GM23338 (cell line): ENCODE results near the gene TACC3. TPM values are rescaled to one million over a fixed set of nuclear protein-coding genes. Genes with fewer than 3 reads are reported as not detected.

Experiments
- ATAC-seq: fragments of 200-7000 bp; cut with Tn5 transposase; 3 replicates; pipeline ENCODE4 v1.9.1; 2020
- DNase-seq: peaks from one replicate; pipeline ENCODE4 v3.0.0-alpha.2; 2015; ENCODE audit warnings: low spot score
- H2AFZ ChIP-seq: fragments of 200-600 bp; sonication (generic); 2 replicates; pipeline ENCODE4 v1.8.0; 2016; ENCODE audit warnings: antibody characterized with exemption, mild to moderate bottlenecking, moderate library complexity
- H3F3A ChIP-seq: fragments of 200-600 bp; sonication (generic); replicated peaks from 2 replicates; pipeline ENCODE4 v1.8.0; 2017; ENCODE audit warnings: antibody characterized with exemption, mixed run types, low read depth
- H3K27ac ChIP-seq: fragments of 200-600 bp; sonication (generic); 2 replicates; pipeline ENCODE4 v1.6.1; 2016; ENCODE audit warnings: low read depth
- H3K27me3 ChIP-seq: fragments of 200-600 bp; sonication (generic); 2 replicates; pipeline ENCODE4 v1.8.0; 2016; ENCODE audit warnings: mild to moderate bottlenecking, mixed run types, moderate library complexity; ENCODE audit not compliant: insufficient read depth
- H3K36me3 ChIP-seq: fragments of 200-600 bp; sonication (generic); 2 replicates; pipeline ENCODE4 v1.8.0; 2016; ENCODE audit warnings: mild to moderate bottlenecking; ENCODE audit not compliant: insufficient read depth
- H3K4me1 ChIP-seq: fragments of 200-600 bp; sonication (generic); 2 replicates; pipeline ENCODE4 v1.8.0; 2016; ENCODE audit warnings: mild to moderate bottlenecking, moderate library complexity; ENCODE audit not compliant: insufficient read depth
- H3K4me2 ChIP-seq: fragments of 200-600 bp; sonication (generic); 2 replicates; pipeline ENCODE4 v1.7.1; 2017; ENCODE audit warnings: mixed run types
- H3K4me3 ChIP-seq: fragments of 200-600 bp; sonication (generic); 2 replicates; pipeline ENCODE4 v1.6.1; 2016; ENCODE audit warnings: mixed run types
- H3K79me2 ChIP-seq: fragments of 200-600 bp; sonication (generic); replicated peaks from 2 replicates; pipeline ENCODE4 v1.8.0; 2017; ENCODE audit warnings: mild to moderate bottlenecking; ENCODE audit not compliant: insufficient read depth
- H3K9me2 ChIP-seq: fragments of 200-600 bp; sonication (generic); 2 replicates; pipeline ENCODE4 v1.8.0; 2017; ENCODE audit not compliant: insufficient read depth
- H4K20me1 ChIP-seq: fragments of 200-600 bp; sonication (generic); replicated peaks from 2 replicates; pipeline ENCODE4 v1.8.0; 2017; ENCODE audit warnings: mild to moderate bottlenecking; ENCODE audit not compliant: insufficient read depth
- H3K27ac Mint-ChIP-seq: 2 replicates; pipeline ENCODE4 v1.8.0; 2020; ENCODE audit warnings: inconsistent platforms, mild to moderate bottlenecking, moderate library complexity, mixed read lengths
- H3K27me3 Mint-ChIP-seq: 3 replicates; pipeline ENCODE4 v1.8.0; 2022; ENCODE audit warnings: low read depth, mild to moderate bottlenecking, moderate library complexity, mixed read lengths, inconsistent platforms; ENCODE audit not compliant: insufficient read depth, poor library complexity
- H3K36me3 Mint-ChIP-seq: 3 replicates; pipeline ENCODE4 v1.8.0; 2021; ENCODE audit warnings: low read depth, mild to moderate bottlenecking, inconsistent platforms, moderate library complexity, mixed read lengths
- H3K4me1 Mint-ChIP-seq: 3 replicates; pipeline ENCODE4 v1.8.0; 2020; ENCODE audit warnings: mild to moderate bottlenecking, inconsistent platforms, mixed read lengths
- H3K4me3 Mint-ChIP-seq: 3 replicates; pipeline ENCODE4 v1.8.0; 2021; ENCODE audit warnings: moderate library complexity, mild to moderate bottlenecking, inconsistent platforms, mixed read lengths
- H3K9me3 Mint-ChIP-seq: 3 replicates; pipeline ENCODE4 v1.8.0; 2020; ENCODE audit warnings: moderate library complexity, mild to moderate bottlenecking, inconsistent platforms, mixed read lengths
- JUNB ChIP-seq: IDR thresholded peaks from one replicate; pipeline ENCODE4 v1.6.1; 2016; ENCODE audit warnings: antibody characterized with exemption; ENCODE audit not compliant: unreplicated experiment
- polyA plus RNA-seq: library from polyadenylated mRNA; unstranded; fragments of >200 nt; fragmentation: Nextera tagmentation; extraction: Ambion mirVana; gene quantifications from 2 replicates; pipeline ENCODE4 v1.2.1, GENCODE V29; 2016
- total RNA-seq: library from RNA; depleted of rRNA; stranded (reverse); fragments of >200 nt; shearing (Covaris generic); gene quantifications from 2 replicates; pipeline ENCODE4 v1.2.3, GENCODE V29; 2014
- TF ChIP-seq, protein P1 (sequence below): IDR thresholded peaks from one replicate; pipeline ENCODE4 v1.6.1; 2018; ENCODE audit warnings: antibody characterized with exemption; ENCODE audit not compliant: unreplicated experiment
- TF ChIP-seq, protein P2 (sequence below), 2 experiments: fragments of 200-600 bp in 1 of 2; sonication (generic) in 1 of 2; conservative IDR thresholded peaks; 2 replicates each; pipeline versions ENCODE4 v1.5.1 to v1.6.1; 2016 to 2017; ENCODE audit warnings: antibody characterized with exemption in 2 of 2, low read depth in 2 of 2, mild to moderate bottlenecking in 2 of 2, moderate library complexity in 1 of 2

Gene TACC3
- total and polyA plus RNA-seq, 2 experiments from 2014 or later: 120 TPM

DNA sequence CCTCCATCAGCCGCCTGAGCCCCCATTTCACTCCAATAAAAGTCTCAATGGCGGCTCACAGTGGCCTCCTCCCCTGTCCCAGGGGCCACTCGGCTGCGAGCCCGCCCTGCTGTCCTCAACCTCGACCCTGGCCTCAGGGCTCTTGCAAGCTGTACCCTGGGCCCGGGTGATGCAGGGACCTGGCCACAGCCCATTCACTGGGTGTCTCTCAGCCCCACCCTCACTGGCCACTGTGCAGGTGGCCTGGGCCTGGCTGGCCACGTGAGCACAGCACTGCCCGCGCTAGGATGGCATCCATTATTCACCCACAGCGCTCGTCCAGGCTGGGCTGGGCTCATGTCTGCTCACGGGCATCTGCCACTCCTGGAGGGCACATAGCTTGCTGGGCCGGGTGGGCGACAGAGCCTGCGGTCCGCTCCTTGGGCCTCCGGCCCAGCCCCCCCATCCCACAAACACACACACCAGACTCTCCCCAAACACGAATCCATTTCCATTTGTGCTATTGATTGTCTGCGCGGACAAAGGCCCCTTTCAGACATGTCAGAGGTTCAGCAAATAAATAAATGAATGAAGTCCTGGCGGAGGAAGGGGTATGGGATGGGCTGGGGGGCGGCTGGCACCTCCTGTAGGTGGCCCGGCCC, 55.3 kb downstream of the TACC3 start (continued):
- TF ChIP-seq, protein P1, sequence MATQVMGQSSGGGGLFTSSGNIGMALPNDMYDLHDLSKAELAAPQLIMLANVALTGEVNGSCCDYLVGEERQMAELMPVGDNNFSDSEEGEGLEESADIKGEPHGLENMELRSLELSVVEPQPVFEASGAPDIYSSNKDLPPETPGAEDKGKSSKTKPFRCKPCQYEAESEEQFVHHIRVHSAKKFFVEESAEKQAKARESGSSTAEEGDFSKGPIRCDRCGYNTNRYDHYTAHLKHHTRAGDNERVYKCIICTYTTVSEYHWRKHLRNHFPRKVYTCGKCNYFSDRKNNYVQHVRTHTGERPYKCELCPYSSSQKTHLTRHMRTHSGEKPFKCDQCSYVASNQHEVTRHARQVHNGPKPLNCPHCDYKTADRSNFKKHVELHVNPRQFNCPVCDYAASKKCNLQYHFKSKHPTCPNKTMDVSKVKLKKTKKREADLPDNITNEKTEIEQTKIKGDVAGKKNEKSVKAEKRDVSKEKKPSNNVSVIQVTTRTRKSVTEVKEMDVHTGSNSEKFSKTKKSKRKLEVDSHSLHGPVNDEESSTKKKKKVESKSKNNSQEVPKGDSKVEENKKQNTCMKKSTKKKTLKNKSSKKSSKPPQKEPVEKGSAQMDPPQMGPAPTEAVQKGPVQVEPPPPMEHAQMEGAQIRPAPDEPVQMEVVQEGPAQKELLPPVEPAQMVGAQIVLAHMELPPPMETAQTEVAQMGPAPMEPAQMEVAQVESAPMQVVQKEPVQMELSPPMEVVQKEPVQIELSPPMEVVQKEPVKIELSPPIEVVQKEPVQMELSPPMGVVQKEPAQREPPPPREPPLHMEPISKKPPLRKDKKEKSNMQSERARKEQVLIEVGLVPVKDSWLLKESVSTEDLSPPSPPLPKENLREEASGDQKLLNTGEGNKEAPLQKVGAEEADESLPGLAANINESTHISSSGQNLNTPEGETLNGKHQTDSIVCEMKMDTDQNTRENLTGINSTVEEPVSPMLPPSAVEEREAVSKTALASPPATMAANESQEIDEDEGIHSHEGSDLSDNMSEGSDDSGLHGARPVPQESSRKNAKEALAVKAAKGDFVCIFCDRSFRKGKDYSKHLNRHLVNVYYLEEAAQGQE: no peak

DNA sequence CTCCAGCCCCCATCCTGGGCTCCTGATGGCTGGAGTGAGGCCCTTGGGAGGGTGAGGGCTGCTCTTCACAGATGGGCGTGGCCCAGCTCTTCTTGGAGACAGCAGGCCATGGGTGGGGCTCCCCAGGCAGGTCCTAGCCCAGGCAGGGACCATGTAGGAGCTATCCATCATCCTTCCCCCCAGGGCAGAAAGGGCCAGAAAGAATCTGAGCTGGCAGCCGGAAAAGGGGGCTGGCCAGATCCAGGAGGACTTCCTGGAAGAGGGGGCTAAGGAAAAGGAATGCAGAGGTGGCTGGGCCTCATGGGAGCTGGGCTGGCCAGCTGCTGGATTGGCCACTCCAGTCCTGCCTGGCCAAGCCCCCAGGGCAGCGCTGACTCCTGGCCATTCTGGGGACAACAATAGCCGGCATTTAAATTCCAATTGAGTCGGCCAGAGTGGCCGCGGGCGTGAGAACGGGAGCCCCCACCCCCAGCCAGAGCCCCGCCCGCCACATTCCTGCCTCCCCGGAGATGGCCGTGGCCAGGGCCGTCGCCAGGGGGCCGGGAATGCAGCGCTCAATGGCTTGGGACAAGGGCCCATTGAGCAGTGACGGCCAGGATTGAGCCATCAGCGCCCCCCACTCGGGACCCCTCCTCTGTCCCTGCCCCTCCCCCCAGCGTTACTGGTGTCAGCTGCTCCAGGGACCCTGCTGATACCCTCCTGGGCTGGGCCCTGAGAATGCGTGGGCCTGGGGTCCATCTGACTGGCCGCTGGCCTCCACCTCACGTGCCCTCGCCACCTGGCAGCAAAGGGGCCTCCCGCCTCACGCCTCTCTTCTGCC, 56.7 kb downstream of the TACC3 start:
- Histone ChIP-seq H3K4me2 (peak overlapping the region; percentile 71), H3F3A (0 out of 2 replicates have a peak, but pooled peaks cover 3% of the 10 kb centered on the region), H3K9me2 (no peaks in the 10 kb centered on the region), H3K27me3 (no peaks in the 10 kb centered on the region), H3K4me1 (peaks cover 19% of the 10 kb centered on the region), H3K27ac (peak overlapping the region; percentile 81; the same call in 1 of the 2 replicates), H4K20me1 (no peaks in the 10 kb centered on the region), H2AFZ (no peak overlapping the region), H3K36me3 (no peaks in the 10 kb centered on the region), H3K79me2 (no peaks in the 10 kb centered on the region), H3K4me3 (peak overlapping the region; percentile 24; the same call in 1 of the 2 replicates)
- Mint-ChIP-seq H3K4me3 (peak overlapping the region; percentile 32; the same call in 2 of the 3 replicates), H3K27me3 (peaks cover 6% of the 10 kb centered on the region), H3K9me3 (no peaks in the 10 kb centered on the region), H3K36me3 (no peaks in the 10 kb centered on the region), H3K27ac (no peak overlapping the region), H3K4me1 (peaks cover 21% of the 10 kb centered on the region; the same call in 2 of the 3 replicates)
- peak; percentile 70 for ATAC-seq
- no peak for TF ChIP-seq JUNB
- TF ChIP-seq, protein P2, sequence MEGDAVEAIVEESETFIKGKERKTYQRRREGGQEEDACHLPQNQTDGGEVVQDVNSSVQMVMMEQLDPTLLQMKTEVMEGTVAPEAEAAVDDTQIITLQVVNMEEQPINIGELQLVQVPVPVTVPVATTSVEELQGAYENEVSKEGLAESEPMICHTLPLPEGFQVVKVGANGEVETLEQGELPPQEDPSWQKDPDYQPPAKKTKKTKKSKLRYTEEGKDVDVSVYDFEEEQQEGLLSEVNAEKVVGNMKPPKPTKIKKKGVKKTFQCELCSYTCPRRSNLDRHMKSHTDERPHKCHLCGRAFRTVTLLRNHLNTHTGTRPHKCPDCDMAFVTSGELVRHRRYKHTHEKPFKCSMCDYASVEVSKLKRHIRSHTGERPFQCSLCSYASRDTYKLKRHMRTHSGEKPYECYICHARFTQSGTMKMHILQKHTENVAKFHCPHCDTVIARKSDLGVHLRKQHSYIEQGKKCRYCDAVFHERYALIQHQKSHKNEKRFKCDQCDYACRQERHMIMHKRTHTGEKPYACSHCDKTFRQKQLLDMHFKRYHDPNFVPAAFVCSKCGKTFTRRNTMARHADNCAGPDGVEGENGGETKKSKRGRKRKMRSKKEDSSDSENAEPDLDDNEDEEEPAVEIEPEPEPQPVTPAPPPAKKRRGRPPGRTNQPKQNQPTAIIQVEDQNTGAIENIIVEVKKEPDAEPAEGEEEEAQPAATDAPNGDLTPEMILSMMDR (conservative IDR thresholded peaks at IDR 0.05; ENCODE audit: low read depth in 2 of 2): peak in 1 of 2 experiments; percentile 26; a peak in 1 of 4 replicates
- peak; percentile 93 for DNase-seq
